T-helper 17 cell (primary cell): ENCODE data around the gene TBC1D19. TPM values are rescaled to one million over a fixed set of nuclear protein-coding genes. Genes with fewer than 3 reads are reported as not detected.
"Not testable (repeated sequence)": the region's sequence is repeated elsewhere in the genome, so short reads cannot be mapped to it uniquely, and the experiment has no call there.

ENCODE experiments used
- ATAC-seq: fragments of 150-1000 bp; cut with Tn5 transposase; 2 replicates; pipeline ENCODE4 v1.10.0; 2021; ENCODE audit warnings: mild to moderate bottlenecking, moderate library complexity
- DNase-seq, 3 donors: peaks; one replicate each; pipeline versions ENCODE4 v3.0.0 to v3.0.0-alpha.2; 2020 to 2021
- H3K9me3 ChIP-seq: one replicate; pipeline ENCODE4 v1.7.0; 2013; ENCODE audit warnings: low read length, mild to moderate bottlenecking; ENCODE audit not compliant: control insufficient read depth, poor library complexity, severe bottlenecking
- H3K27ac Mint-ChIP-seq: one replicate; pipeline ENCODE4 v1.8.0; 2022; ENCODE audit warnings: mild to moderate bottlenecking, moderate library complexity, mixed read lengths
- H3K27me3 Mint-ChIP-seq: one replicate; pipeline ENCODE4 v1.8.0; 2022; ENCODE audit warnings: mixed read lengths
- H3K36me3 Mint-ChIP-seq: one replicate; pipeline ENCODE4 v1.8.0; 2022; ENCODE audit warnings: low read depth, mixed read lengths
- H3K4me1 Mint-ChIP-seq: one replicate; pipeline ENCODE4 v1.8.0; 2022; ENCODE audit warnings: mild to moderate bottlenecking, mixed read lengths
- H3K4me3 Mint-ChIP-seq: one replicate; pipeline ENCODE4 v1.8.0; 2022; ENCODE audit warnings: mild to moderate bottlenecking, moderate library complexity, mixed read lengths
- total RNA-seq, 4 donors: library from RNA in 2 of 4; stranded (reverse) in 2 of 4; gene quantifications; one replicate each; pipeline ENCODE4 v1.2.3 and lab custom pipeline; 2022 to 2026

TBC1D19 gene
- total RNA-seq, 2 donors from 2014 or later: 7.5 to 9.9 TPM

DNA sequence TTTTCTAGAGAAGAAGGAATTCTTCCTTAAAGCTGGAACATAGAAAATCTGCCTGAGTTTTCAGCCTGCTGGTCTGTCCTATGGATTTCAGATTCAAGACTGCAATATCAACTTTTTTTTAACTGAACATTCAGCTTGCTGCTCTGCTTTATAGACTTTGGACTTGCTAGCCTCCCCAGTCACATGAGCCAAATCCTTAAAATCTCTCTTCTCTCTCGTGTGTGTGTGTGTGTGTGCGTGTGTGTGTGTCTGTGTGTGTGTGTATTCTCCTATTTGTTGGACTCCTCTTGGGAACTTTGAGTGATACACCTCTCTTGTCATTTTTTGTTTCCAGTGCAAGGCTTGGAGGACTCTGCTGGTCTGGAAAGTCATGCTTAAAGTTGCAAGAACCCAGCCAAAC lies 6.8 kb upstream of the TBC1D19 start:
- DNase-seq (no peak), ATAC-seq (no peak)
- H3K27me3 Mint-ChIP-seq: peaks cover 40% of the 10 kb centered on the region
- no peaks in the 10 kb centered on the region for H3K36me3 Mint-ChIP-seq
- H3K4me1 Mint-ChIP-seq: no peaks in the 10 kb centered on the region
- no peak overlapping the region for H3K27ac Mint-ChIP-seq
- no peaks in the 10 kb centered on the region for H3K9me3 ChIP-seq
- no peak overlapping the region for H3K4me3 Mint-ChIP-seq

DNA sequence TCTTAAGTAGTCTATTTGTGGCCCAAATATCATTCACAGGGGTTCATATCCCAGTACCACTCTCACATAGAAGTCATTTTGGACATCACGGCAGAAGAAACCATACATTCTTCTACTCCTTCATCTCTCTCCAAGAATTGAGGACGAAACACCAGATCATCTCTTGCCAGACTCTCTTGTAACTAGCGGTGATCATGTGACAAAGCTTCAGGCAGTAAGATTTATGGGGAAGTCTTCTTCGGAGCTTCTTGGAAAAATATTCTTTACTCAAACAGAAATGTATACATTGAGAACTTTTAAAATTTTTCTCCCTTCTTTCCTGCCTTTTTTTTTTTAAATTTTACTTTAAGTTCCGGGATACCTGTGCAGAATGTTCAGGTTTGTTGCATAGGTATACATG lies 4.7 kb upstream of the TBC1D19 start:
- DNase-seq: no peak
- ATAC-seq: no peak
- H3K9me3 ChIP-seq: no peaks in the 10 kb centered on the region
- Mint-ChIP-seq H3K36me3 (no peaks in the 10 kb centered on the region), H3K4me3 (no peak overlapping the region), H3K27me3 (peaks cover 25% of the 10 kb centered on the region), H3K4me1 (peaks cover 7% of the 10 kb centered on the region), H3K27ac (no peak overlapping the region)

DNA sequence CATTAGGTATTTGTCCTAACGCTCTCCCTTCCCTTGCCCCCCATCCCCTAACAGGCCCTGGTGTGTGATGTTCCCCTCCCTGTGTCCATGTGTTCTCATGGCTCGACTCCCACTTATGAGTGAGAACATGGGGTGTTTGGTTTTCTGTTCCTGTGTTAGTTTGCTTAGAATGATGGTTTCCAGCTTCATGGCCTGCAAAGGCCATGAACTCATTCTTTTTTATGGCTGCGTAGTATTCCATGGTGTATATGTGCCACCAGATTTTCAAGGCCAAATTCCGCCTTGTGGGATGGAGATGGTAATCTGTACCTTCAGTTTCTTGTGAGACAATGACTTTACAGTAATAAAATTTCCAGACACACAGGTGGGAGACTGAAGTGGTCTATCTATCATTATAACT lies 2.5 kb upstream of the TBC1D19 start:
- not testable (repeated sequence) for DNase-seq, ATAC-seq, H3K36me3 Mint-ChIP-seq, H3K4me3 Mint-ChIP-seq, H3K9me3 ChIP-seq, H3K27ac Mint-ChIP-seq
- Mint-ChIP-seq H3K4me1 (peaks cover 18% of the 10 kb centered on the region), H3K27me3 (peaks cover 16% of the 10 kb centered on the region)

DNA sequence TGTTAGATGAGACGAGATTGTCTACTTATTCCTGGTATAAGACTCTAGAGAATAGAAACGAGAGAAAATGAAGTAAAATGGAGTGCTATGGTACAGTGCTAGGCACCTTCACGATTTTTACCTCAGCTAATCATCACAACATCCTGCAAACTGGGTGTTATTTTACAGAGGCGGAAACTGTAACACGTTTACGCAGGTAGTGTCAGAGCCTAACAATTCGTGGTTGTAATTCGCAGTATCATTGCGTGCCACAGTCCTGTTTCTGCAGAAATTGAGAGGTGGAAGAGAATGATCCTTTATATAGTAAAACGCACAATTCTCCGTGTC lies 383 bp upstream of the TBC1D19 start:
- H3K27me3 Mint-ChIP-seq: no peaks in the 10 kb centered on the region
- DNase-seq (no peak), ATAC-seq (peak; percentile 79)
- no peaks in the 10 kb centered on the region for H3K9me3 ChIP-seq
- H3K36me3 Mint-ChIP-seq: no peaks in the 10 kb centered on the region
- H3K4me3 Mint-ChIP-seq: peak overlapping the region; percentile 95
- H3K27ac Mint-ChIP-seq: peak overlapping the region; percentile 99
- peaks cover 20% of the 10 kb centered on the region for H3K4me1 Mint-ChIP-seq

DNA sequence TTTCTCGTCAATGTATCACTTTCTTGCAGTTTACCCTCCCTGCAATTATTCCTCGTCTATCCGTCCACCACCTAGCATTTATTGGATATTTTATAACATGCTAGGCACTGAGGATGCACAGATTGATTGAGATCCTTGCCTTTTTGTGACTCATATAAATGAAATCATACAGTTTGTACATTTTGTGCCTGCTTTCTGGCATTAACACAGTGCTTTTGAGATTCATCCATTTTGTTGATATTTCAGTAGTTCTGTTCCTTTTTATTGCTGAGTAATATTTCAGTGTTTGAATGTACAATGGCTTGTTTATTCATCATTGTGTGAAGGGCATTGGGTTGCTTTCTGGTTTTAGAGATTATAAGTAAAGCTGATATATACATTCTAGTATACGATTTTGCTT lies 841 bp downstream of the TBC1D19 start:
- H3K4me1 Mint-ChIP-seq: peaks cover 24% of the 10 kb centered on the region
- no peaks in the 10 kb centered on the region for H3K36me3 Mint-ChIP-seq
- no peak for DNase-seq
- no peaks in the 10 kb centered on the region for H3K9me3 ChIP-seq
- peak overlapping the region; percentile 99 for H3K27ac Mint-ChIP-seq
- H3K27me3 Mint-ChIP-seq: no peaks in the 10 kb centered on the region
- ATAC-seq: no peak
- peak overlapping the region; percentile 95 for H3K4me3 Mint-ChIP-seq

DNA sequence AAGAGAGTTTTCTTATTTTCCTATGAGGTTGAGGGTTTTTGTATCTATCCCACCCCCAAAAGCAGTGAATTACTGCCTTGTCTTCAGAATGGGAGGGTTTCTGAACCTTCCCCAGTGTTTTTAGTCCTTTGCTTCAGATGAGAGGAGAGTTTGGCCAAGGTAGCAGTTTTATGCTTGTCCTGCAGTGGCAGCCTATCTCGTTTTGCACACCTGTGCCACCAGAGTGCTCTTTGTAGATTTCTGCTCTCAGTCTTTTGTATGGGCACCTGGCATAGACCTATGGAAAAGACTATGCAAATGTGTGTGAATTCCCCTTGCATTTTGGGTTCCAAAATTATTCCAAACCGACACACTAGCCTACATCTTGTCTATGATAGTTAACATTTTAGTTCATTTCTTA lies 5.8 kb downstream of the TBC1D19 start:
- no peak for ATAC-seq
- no peak for DNase-seq
- Mint-ChIP-seq H3K36me3 (peaks cover 2% of the 10 kb centered on the region), H3K4me1 (peaks cover 24% of the 10 kb centered on the region), H3K27ac (no peak overlapping the region), H3K4me3 (no peak overlapping the region), H3K27me3 (no peaks in the 10 kb centered on the region)
- H3K9me3 ChIP-seq: no peaks in the 10 kb centered on the region

- Mint-ChIP-seq H3K27me3 (no peaks in the 10 kb centered on the region), H3K4me3 (no peak overlapping the region), H3K36me3 (peaks cover 2% of the 10 kb centered on the region), H3K4me1 (peaks cover 16% of the 10 kb centered on the region), H3K27ac (peak overlapping the region; percentile 1)
- H3K9me3 ChIP-seq: no peaks in the 10 kb centered on the region
- DNase-seq (no peak), ATAC-seq (no peak)
Measured at GRCh38 chr4:26590639-26591038, 6.8 kb downstream of the TBC1D19 start.

GRCh38 chr4:26593557-26593956 lies 9.7 kb downstream of the TBC1D19 start:
- not testable (repeated sequence) for ATAC-seq, H3K27me3 Mint-ChIP-seq, DNase-seq, H3K4me3 Mint-ChIP-seq, H3K27ac Mint-ChIP-seq, H3K36me3 Mint-ChIP-seq, H3K9me3 ChIP-seq
- peaks cover 18% of the 10 kb centered on the region for H3K4me1 Mint-ChIP-seq

DNA sequence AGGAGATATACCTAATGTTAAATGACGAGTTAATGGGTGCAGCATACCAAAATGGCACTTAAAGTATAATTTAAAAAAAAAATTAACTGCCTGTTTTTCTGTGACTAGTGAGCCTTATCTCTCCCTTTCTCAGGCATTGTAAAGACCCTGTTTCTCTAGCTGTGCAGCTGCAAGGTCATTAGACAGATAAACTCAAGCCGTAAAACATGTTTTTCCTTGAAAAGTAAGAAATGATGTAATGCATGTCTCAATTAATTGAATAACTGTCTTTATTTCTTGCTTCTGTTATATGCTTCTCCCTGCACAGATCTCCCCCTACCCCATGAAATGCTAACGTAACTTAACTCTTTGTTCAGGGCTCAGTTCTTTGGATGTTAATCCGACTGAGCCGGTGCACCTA lies 10.5 kb downstream of the TBC1D19 start:
- no peak overlapping the region for H3K4me3 Mint-ChIP-seq
- H3K9me3 ChIP-seq: no peaks in the 10 kb centered on the region
- ATAC-seq: no peak

GRCh38 chr4:26594778-26595177 lies 10.9 kb downstream of the TBC1D19 start:
- no peaks in the 10 kb centered on the region for H3K27me3 Mint-ChIP-seq
- peaks cover 2% of the 10 kb centered on the region for H3K36me3 Mint-ChIP-seq
- peaks cover 13% of the 10 kb centered on the region for H3K4me1 Mint-ChIP-seq
- no peak for DNase-seq
- H3K9me3 ChIP-seq: no peaks in the 10 kb centered on the region
- H3K27ac Mint-ChIP-seq: no peak overlapping the region
- no peak overlapping the region for H3K4me3 Mint-ChIP-seq
- ATAC-seq: no peak

More for the DNA sequence above, 10.5 kb downstream of the TBC1D19 start:
- H3K27me3 Mint-ChIP-seq: no peaks in the 10 kb centered on the region
- H3K27ac Mint-ChIP-seq: no peak overlapping the region
- DNase-seq: no peak
- peaks cover 2% of the 10 kb centered on the region for H3K36me3 Mint-ChIP-seq
- H3K4me1 Mint-ChIP-seq: peaks cover 16% of the 10 kb centered on the region

DNA sequence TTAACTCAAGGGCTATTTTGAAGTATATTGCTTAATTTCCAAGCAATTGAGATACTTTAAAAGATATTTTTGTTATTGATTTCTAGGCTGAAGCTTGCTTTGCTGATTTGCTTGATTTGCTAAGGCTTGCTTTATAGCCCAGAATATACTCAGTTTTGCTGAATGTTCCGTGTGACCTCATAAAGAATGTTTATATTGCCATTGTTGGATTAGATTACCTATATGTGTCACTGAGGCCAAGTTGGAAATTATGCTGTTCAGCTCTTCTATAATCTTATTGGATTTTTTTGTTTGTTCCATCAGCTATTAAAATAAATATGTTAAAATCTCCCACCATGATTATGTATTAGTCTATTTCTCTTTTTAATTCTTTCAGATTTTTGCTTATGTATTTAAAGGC lies 13.0 kb downstream of the TBC1D19 start:
- H3K27ac Mint-ChIP-seq: no peak overlapping the region
- no peaks in the 10 kb centered on the region for H3K9me3 ChIP-seq
- DNase-seq: no peak
- ATAC-seq: no peak
- H3K4me3 Mint-ChIP-seq: no peak overlapping the region
- peaks cover 8% of the 10 kb centered on the region for H3K4me1 Mint-ChIP-seq
- no peaks in the 10 kb centered on the region for H3K27me3 Mint-ChIP-seq
- H3K36me3 Mint-ChIP-seq: no peaks in the 10 kb centered on the region

DNA sequence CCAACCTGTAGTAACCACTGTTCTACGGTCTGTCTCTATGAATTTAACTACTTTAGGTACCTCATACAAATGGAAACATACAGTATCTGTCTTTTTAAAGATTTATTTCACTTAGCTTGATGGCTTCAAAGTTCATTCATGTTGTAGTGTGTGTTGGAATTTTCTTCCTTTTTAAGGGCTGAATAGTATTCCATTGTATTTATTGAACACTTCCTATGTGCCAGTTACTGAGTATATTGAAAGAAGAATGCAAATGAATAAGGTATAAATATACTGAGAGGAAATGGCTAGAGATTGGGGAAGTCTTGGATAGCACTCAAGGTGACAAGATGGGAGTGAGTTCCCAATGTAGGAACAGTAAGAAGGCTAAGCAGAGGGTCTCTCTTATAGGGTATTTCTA lies 17.3 kb downstream of the TBC1D19 start:
- no peak overlapping the region for H3K27ac Mint-ChIP-seq
- ATAC-seq: no peak

DNA sequence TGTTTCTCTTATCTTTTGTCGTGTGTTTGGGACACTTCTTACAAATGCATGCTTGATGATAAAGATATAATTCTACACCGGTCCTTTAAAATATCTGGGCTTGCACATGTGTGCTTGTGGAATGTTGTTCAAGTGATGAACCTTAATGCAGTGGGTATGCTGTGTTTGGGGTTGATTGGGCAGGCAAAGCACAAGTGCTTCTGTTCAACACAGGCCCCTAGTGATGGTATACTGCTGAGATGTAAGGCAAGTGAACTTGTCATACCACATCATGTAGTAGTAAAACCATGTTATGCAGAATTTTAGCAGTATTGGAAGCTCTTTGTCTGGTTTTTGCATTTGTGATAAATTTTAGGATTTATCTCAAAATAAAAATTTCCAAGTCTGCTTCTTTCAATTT lies 23.9 kb downstream of the TBC1D19 start:
- no peaks in the 10 kb centered on the region for H3K27me3 Mint-ChIP-seq
- H3K36me3 Mint-ChIP-seq: no peaks in the 10 kb centered on the region
- no peak overlapping the region for H3K4me3 Mint-ChIP-seq
- no peak overlapping the region for H3K27ac Mint-ChIP-seq
- H3K9me3 ChIP-seq: no peaks in the 10 kb centered on the region
- DNase-seq (no peak), ATAC-seq (no peak)
- H3K4me1 Mint-ChIP-seq: peaks cover 20% of the 10 kb centered on the region

More for the DNA sequence above, 17.3 kb downstream of the TBC1D19 start:
- Mint-ChIP-seq H3K36me3 (no peaks in the 10 kb centered on the region), H3K4me1 (peaks cover 5% of the 10 kb centered on the region), H3K4me3 (no peak overlapping the region), H3K27me3 (no peaks in the 10 kb centered on the region)
- no peaks in the 10 kb centered on the region for H3K9me3 ChIP-seq
- DNase-seq: no peak

GRCh38 chr4:26609391-26609790 lies 25.5 kb downstream of the TBC1D19 start:
- ATAC-seq: no peak
- Mint-ChIP-seq H3K27ac (no peak overlapping the region), H3K27me3 (no peaks in the 10 kb centered on the region), H3K4me3 (no peak overlapping the region), H3K36me3 (no peaks in the 10 kb centered on the region), H3K4me1 (peaks cover 23% of the 10 kb centered on the region)
- no peak for DNase-seq
- H3K9me3 ChIP-seq: no peaks in the 10 kb centered on the region

DNA sequence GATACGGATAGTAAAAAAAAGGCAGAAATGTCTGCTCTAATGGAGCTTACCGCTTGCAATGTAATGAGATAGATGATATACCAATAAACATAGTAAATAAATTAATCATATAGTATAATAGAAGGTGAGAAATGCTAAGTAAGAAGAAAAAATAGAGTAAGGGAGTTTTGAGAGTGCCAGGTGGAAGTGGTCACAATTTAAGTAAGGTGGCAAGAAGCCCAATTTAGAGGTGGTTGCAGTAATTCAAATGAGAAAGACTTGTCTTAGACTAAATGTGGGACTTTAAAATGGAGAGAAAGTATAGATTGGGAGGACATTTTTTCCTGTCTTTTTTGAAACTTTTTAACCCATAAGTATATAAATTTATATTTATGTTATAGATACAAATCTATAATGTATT lies 26.0 kb downstream of the TBC1D19 start:
- H3K4me1 Mint-ChIP-seq: peaks cover 23% of the 10 kb centered on the region
- no peaks in the 10 kb centered on the region for H3K36me3 Mint-ChIP-seq
- DNase-seq (no peak), ATAC-seq (no peak)
- H3K9me3 ChIP-seq: no peaks in the 10 kb centered on the region
- no peaks in the 10 kb centered on the region for H3K27me3 Mint-ChIP-seq
- no peak overlapping the region for H3K4me3 Mint-ChIP-seq
- H3K27ac Mint-ChIP-seq: no peak overlapping the region
